NCI-H146 treated with DMSO at 0.1 percent for 48 hours (cell line): Measurements from ENCODE around the gene IFI6.
"Not testable (repeated sequence)": the region's sequence is repeated elsewhere in the genome, so short reads cannot be mapped to it uniquely, and the experiment has no call there.

ENCODE experiments used
- DNase-seq: peaks from one replicate; lab custom pipeline; 2025; ENCODE audit not compliant: unreplicated experiment; lab: John Stamatoyannopoulos, UW

The IFI6 gene

GRCh38 chr1:27671964-27672749 is at the start of gene IFI6:
Gene IFI6, minus strand, starts transcription at chr1:27672192. Its CDS starts 2,878 bp downstream, at chr1:27669314.
- DNase-seq: peak; percentile 72

- DNase-seq: no peak
Measured at GRCh38 chr1:27719286-27720251, 47.6 kb upstream of the IFI6 start.

GRCh38 chr1:27716262-27716895 is 44.4 kb upstream of the IFI6 start:
- no peak for DNase-seq

GRCh38 chr1:27713869-27714513 is 42.0 kb upstream of the IFI6 start:
- no peak for DNase-seq

- DNase-seq: no peak
Measured at GRCh38 chr1:27713139-27713725, 41.2 kb upstream of the IFI6 start.

- DNase-seq: no peak
Measured at GRCh38 chr1:27710574-27710973, 38.6 kb upstream of the IFI6 start.

- no peak for DNase-seq
Measured at GRCh38 chr1:27705545-27705944, 33.6 kb upstream of the IFI6 start.

- no peak for DNase-seq
Measured at GRCh38 chr1:27704958-27705357, 33.0 kb upstream of the IFI6 start.

- DNase-seq: not testable (repeated sequence)
Measured at GRCh38 chr1:27696835-27697234, 24.8 kb upstream of the IFI6 start.

GRCh38 chr1:27690183-27690582 is 18.2 kb upstream of the IFI6 start:
- no peak for DNase-seq

- DNase-seq: no peak
Measured at GRCh38 chr1:27689423-27690173, 17.6 kb upstream of the IFI6 start.

GRCh38 chr1:27687906-27688305 is 15.9 kb upstream of the IFI6 start:
- no peak for DNase-seq

GRCh38 chr1:27686223-27686990 is 14.4 kb upstream of the IFI6 start:
- DNase-seq: peak; percentile 64

- no peak for DNase-seq
Measured at GRCh38 chr1:27684176-27684575, 12.2 kb upstream of the IFI6 start.

- DNase-seq: no peak
Measured at GRCh38 chr1:27682351-27682944, 10.5 kb upstream of the IFI6 start.

GRCh38 chr1:27681580-27681979 is 9.6 kb upstream of the IFI6 start:
- not testable (repeated sequence) for DNase-seq

GRCh38 chr1:27680225-27680791 is 8.3 kb upstream of the IFI6 start:
- not testable (repeated sequence) for DNase-seq

GRCh38 chr1:27678747-27679146 is 6.8 kb upstream of the IFI6 start:
- DNase-seq: no peak
